Activated naive CD8-positive, alpha-beta T cell treated with anti-CD3 and anti-CD28 coated beads, Interleukin-2, amount 50 U/mL, for 16 hours (primary cell): ENCODE measurements around the gene NPSR1.
"Not testable (repeated sequence)": the region's sequence is repeated elsewhere in the genome, so short reads cannot be mapped to it uniquely, and the experiment has no call there.

ENCODE experiments used
- DNase-seq: peaks from one replicate; pipeline ENCODE4 v3.0.0-alpha.2; 2020; ENCODE audit warnings: low read depth, low spot score

The NPSR1 gene

GRCh38 chr7:34835901-34836600, 178.0 kb downstream of the NPSR1 start:
- no peak for DNase-seq

- DNase-seq, result no peak
Measured at GRCh38 chr7:34837316-34837715, 179.3 kb downstream of the NPSR1 start.

- DNase-seq, result no peak
Measured at GRCh38 chr7:34837801-34838201, 179.8 kb downstream of the NPSR1 start.

GRCh38 chr7:34838329-34838728, 180.3 kb downstream of the NPSR1 start:
- no peak for DNase-seq

GRCh38 chr7:34839645-34840044, 181.6 kb downstream of the NPSR1 start:
- DNase-seq, result no peak

- DNase-seq, result no peak
Measured at GRCh38 chr7:34840176-34840785, 182.3 kb downstream of the NPSR1 start.

- DNase-seq, result no peak
Measured at GRCh38 chr7:34841326-34841725, 183.3 kb downstream of the NPSR1 start.

GRCh38 chr7:34842782-34843181, 184.8 kb downstream of the NPSR1 start:
- no peak for DNase-seq

- DNase-seq, result no peak
Measured at GRCh38 chr7:34844406-34844805, 186.4 kb downstream of the NPSR1 start.

GRCh38 chr7:34844936-34845665, 187.1 kb downstream of the NPSR1 start:
- no peak for DNase-seq

- DNase-seq, result no peak
Measured at GRCh38 chr7:34845666-34846361, 187.8 kb downstream of the NPSR1 start.

GRCh38 chr7:34846976-34847375, 189.0 kb downstream of the NPSR1 start:
- no peak for DNase-seq

GRCh38 chr7:34848670-34849069, 190.7 kb downstream of the NPSR1 start:
- no peak for DNase-seq

GRCh38 chr7:34849163-34849960, 191.3 kb downstream of the NPSR1 start:
- no peak for DNase-seq

- no peak for DNase-seq
Measured at GRCh38 chr7:34849986-34850385, 192.0 kb downstream of the NPSR1 start.

GRCh38 chr7:34850681-34851080, 192.7 kb downstream of the NPSR1 start:
- no peak for DNase-seq

- no peak for DNase-seq
Measured at GRCh38 chr7:34851431-34851830, 193.4 kb downstream of the NPSR1 start.

GRCh38 chr7:34858444-34858843, 200.4 kb downstream of the NPSR1 start:
- not testable (repeated sequence) for DNase-seq

- DNase-seq, result not testable (repeated sequence)
Measured at GRCh38 chr7:34859281-34859680, 201.3 kb downstream of the NPSR1 start.

GRCh38 chr7:34866222-34866621, 208.2 kb downstream of the NPSR1 start:
- not testable (repeated sequence) for DNase-seq

- not testable (repeated sequence) for DNase-seq
Measured at GRCh38 chr7:34867341-34867740, 209.3 kb downstream of the NPSR1 start.
